SU-DHL-6 (cell line): ENCODE results near the gene MDH1.

ENCODE experiments used
- H2AFZ ChIP-seq: fragments of 200-600 bp; sonication (generic); 2 replicates; pipeline ENCODE4 v1.6.1; 2014; ENCODE audit warnings: low read depth, mild to moderate bottlenecking, moderate library complexity, mixed read lengths, antibody characterized with exemption, low read length; ENCODE audit not compliant: severe bottlenecking
- H3F3A ChIP-seq: fragments of 200-600 bp; shearing (Covaris generic); 2 replicates; pipeline ENCODE4 v1.6.0; 2016; ENCODE audit warnings: antibody characterized with exemption, mild to moderate bottlenecking; ENCODE audit not compliant: insufficient read depth
- H3K27ac ChIP-seq: fragments of 200-600 bp; sonication (generic); 2 replicates; pipeline ENCODE4 v1.5.1; 2016; ENCODE audit warnings: low read depth, mild to moderate bottlenecking, low read length, moderate library complexity, mixed read lengths
- H3K27me3 ChIP-seq: fragments of 200-600 bp; sonication (generic), shearing (Covaris generic); 2 replicates; pipeline ENCODE4 v1.6.0; 2014; ENCODE audit warnings: mild to moderate bottlenecking, low read length
- H3K36me3 ChIP-seq: fragments of 200-600 bp; sonication (generic); 2 replicates; pipeline ENCODE4 v1.6.1; 2014; ENCODE audit warnings: mild to moderate bottlenecking, low read length, mixed read lengths
- H3K4me2 ChIP-seq: fragments of 300-600, 200-600 bp; shearing (Covaris generic), sonication (generic); 2 replicates; pipeline ENCODE4 v1.6.0; 2014; ENCODE audit warnings: low read length, low read depth, mild to moderate bottlenecking; ENCODE audit not compliant: poor library complexity, severe bottlenecking
- H3K4me3 ChIP-seq: fragments of 200-600 bp; sonication (generic); 2 replicates; pipeline ENCODE4 v1.5.1; 2014; ENCODE audit warnings: antibody characterized with exemption, low read length, mild to moderate bottlenecking, mixed read lengths; ENCODE audit not compliant: insufficient read depth, poor library complexity, severe bottlenecking
- H3K79me2 ChIP-seq: fragments of 200-600 bp; sonication (generic); 2 replicates; pipeline ENCODE4 v1.6.1; 2014; ENCODE audit warnings: mild to moderate bottlenecking, low read length, moderate library complexity; ENCODE audit not compliant: insufficient read depth
- H3K9ac ChIP-seq: fragments of 200-600 bp; sonication (generic); 2 replicates; pipeline ENCODE4 v1.7.0; 2014; ENCODE audit warnings: mild to moderate bottlenecking, low read length
- H3K9me2 ChIP-seq: fragments of 200-600 bp; sonication (generic); replicated peaks from 2 replicates; pipeline ENCODE4 v1.6.1; 2014; ENCODE audit warnings: low read length; ENCODE audit not compliant: insufficient read depth
- H3K9me3 ChIP-seq: fragments of 200-600 bp; sonication (generic); 2 replicates; pipeline ENCODE4 v1.6.1; 2014; ENCODE audit warnings: low read length, mixed read lengths; ENCODE audit not compliant: insufficient read depth
- H4K20me1 ChIP-seq: fragments of 200-600 bp; sonication (generic); 2 replicates; pipeline ENCODE4 v1.6.1; 2014; ENCODE audit warnings: low read depth, mild to moderate bottlenecking, antibody characterized with exemption, low read length, moderate library complexity, mixed read lengths
- EZH2phosphoT487 ChIP-seq: fragments of 200-600 bp; sonication (generic), shearing (Covaris generic); conservative IDR thresholded peaks from 2 replicates; pipeline ENCODE4 v1.6.1; 2018; ENCODE audit warnings: mild to moderate bottlenecking, antibody characterized with exemption, low read length, moderate library complexity, mixed read lengths
- TF ChIP-seq, protein P1 (sequence below): fragments of 200-600 bp; sonication (generic); IDR thresholded peaks from one replicate; pipeline ENCODE4 v1.5.1; 2017; ENCODE audit warnings: antibody characterized with exemption, mild to moderate bottlenecking, low read length, moderate library complexity; ENCODE audit not compliant: insufficient read depth, poor library complexity, severe bottlenecking

The MDH1 gene

DNA sequence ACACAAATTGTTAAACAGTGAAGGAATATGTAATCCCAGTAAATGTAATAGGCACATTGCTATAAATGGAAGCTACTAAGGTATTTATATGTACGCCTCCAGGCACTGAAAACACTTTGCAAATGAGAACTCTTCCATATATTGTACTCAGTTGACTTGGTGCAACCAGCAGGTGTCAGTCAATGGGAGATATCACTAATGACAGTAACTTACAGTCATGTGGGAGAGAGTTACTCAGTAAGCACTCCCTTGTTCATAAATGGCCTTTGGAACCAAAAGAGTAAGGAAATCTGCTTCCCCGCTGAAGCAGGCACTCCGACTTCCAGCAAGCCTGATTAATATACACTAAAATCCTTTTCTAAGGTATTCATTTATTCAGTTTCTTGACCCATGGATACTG lies 5.9 kb downstream of the MDH1 start:
- no peaks in the 10 kb centered on the region for H3K9me3 ChIP-seq
- no peak for TF ChIP-seq EZH2phosphoT487
- TF ChIP-seq, protein P1, sequence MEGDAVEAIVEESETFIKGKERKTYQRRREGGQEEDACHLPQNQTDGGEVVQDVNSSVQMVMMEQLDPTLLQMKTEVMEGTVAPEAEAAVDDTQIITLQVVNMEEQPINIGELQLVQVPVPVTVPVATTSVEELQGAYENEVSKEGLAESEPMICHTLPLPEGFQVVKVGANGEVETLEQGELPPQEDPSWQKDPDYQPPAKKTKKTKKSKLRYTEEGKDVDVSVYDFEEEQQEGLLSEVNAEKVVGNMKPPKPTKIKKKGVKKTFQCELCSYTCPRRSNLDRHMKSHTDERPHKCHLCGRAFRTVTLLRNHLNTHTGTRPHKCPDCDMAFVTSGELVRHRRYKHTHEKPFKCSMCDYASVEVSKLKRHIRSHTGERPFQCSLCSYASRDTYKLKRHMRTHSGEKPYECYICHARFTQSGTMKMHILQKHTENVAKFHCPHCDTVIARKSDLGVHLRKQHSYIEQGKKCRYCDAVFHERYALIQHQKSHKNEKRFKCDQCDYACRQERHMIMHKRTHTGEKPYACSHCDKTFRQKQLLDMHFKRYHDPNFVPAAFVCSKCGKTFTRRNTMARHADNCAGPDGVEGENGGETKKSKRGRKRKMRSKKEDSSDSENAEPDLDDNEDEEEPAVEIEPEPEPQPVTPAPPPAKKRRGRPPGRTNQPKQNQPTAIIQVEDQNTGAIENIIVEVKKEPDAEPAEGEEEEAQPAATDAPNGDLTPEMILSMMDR = no peak
- peaks cover 79% of the 10 kb centered on the region for H3K79me2 ChIP-seq

DNA sequence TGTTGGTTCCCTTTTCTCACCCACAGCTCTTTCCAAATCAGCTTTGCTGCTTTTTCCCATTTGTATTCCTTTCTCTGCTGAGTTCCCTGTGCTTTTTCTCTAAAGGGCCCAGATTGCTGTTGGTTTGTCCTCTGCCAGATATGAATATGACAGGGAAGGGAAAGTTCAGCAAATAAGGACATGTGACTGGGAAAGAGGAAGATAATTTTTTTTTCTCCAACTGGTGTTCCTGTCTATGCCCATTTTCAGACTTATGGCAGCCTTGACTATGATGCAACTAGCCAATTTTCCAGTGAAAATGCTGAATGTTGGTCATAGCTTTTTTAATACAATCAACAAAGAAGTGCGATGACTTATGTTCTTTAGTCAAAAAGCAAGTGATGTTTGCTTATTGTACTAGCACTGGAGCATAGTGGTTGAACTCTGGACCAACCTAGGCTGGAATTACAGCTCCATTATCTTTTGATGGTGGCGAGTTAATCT lies 7.7 kb downstream of the MDH1 start:
- no peak overlapping the region for H3K9ac ChIP-seq
- H3K27me3 ChIP-seq = no peaks in the 10 kb centered on the region
- peaks cover 20% of the 10 kb centered on the region; the same call in 1 of the 2 replicates for H4K20me1 ChIP-seq
- H3K4me2 ChIP-seq = no peak overlapping the region
- no peak overlapping the region for H3K27ac ChIP-seq
- H3K9me3 ChIP-seq = no peaks in the 10 kb centered on the region
- H3K36me3 ChIP-seq = peaks cover 54% of the 10 kb centered on the region
- H3K9me2 ChIP-seq = no peaks in the 10 kb centered on the region
- H2AFZ ChIP-seq = no peak overlapping the region
- H3K4me3 ChIP-seq = no peak overlapping the region
- TF ChIP-seq, protein P1 = no peak
- TF ChIP-seq EZH2phosphoT487 = no peak
- H3K79me2 ChIP-seq = peaks cover 67% of the 10 kb centered on the region
- H3F3A ChIP-seq = peaks cover 11% of the 10 kb centered on the region

More for the DNA sequence above, 5.9 kb downstream of the MDH1 start:
- Histone ChIP-seq H3F3A (peaks cover 29% of the 10 kb centered on the region), H3K27ac (no peak overlapping the region), H2AFZ (no peak overlapping the region), H3K9ac (no peak overlapping the region), H3K36me3 (peaks cover 40% of the 10 kb centered on the region), H3K4me2 (no peak overlapping the region), H3K27me3 (no peaks in the 10 kb centered on the region), H3K4me3 (no peak overlapping the region), H3K9me2 (no peaks in the 10 kb centered on the region), H4K20me1 (peaks cover 23% of the 10 kb centered on the region; the same call in 1 of the 2 replicates)

DNA sequence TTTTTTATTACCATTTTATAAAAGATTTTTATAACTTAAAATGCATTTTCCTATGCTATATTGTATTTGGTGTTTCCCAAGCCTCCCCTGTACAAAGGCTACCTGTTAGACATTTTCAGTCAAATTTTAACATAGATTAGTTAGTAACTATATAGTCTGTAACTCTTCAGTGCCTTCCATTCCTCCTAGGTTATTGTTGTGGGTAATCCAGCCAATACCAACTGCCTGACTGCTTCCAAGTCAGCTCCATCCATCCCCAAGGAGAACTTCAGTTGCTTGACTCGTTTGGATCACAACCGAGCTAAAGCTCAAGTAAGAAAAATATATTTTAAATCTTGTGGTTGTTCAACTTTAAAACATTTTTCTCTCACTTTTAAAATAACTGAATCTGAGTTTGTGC lies 10.2 kb downstream of the MDH1 start:
- no peaks in the 10 kb centered on the region for H3K9me2 ChIP-seq
- no peak overlapping the region for H3K4me3 ChIP-seq
- TF ChIP-seq EZH2phosphoT487 = no peak
- TF ChIP-seq, protein P1 = no peak
- 0 out of 2 replicates have a peak, but pooled peaks cover 6% of the 10 kb centered on the region for H3F3A ChIP-seq
- H3K4me2 ChIP-seq = no peak overlapping the region
- H4K20me1 ChIP-seq = peaks cover 9% of the 10 kb centered on the region; the same call in 1 of the 2 replicates
- no peaks in the 10 kb centered on the region for H3K9me3 ChIP-seq
- no peak overlapping the region for H2AFZ ChIP-seq
- peaks cover 42% of the 10 kb centered on the region for H3K79me2 ChIP-seq
- no peaks in the 10 kb centered on the region for H3K27me3 ChIP-seq
- H3K36me3 ChIP-seq = peaks cover 64% of the 10 kb centered on the region
- H3K27ac ChIP-seq = no peak overlapping the region
- H3K9ac ChIP-seq = no peak overlapping the region
